Right atrium auricular region (tissue), 2 donors: ENCODE results near the gene MYO10. TPM values are rescaled to one million over a fixed set of nuclear protein-coding genes. Genes with fewer than 3 reads are reported as not detected.

Experiments
- DNase-seq: peaks from one replicate; pipeline ENCODE4 v3.0.0-alpha.2; 2019; ENCODE audit warnings: low spot score
- H3K27ac ChIP-seq, 2 donors: fragments of 200-600 bp; sonication (generic); 1 replicate in 1 of 2; 2 replicates in 1 of 2; pipeline ENCODE4 v1.5.1; 2016 to 2019
- H3K27me3 ChIP-seq, 2 donors: fragments of 200-600 bp; sonication (generic); one replicate each; pipeline versions ENCODE4 v1.5.1 to v1.6.0; 2017 to 2019
- H3K36me3 ChIP-seq: fragments of 200-600 bp; sonication (generic); one replicate; pipeline ENCODE4 v1.5.1; 2016
- H3K4me1 ChIP-seq, 2 donors: fragments of 200-600 bp; sonication (generic); one replicate each; pipeline versions ENCODE4 v1.5.1 to v1.6.0; 2017 to 2019
- H3K4me3 ChIP-seq, 2 donors: fragments of 200-600 bp; sonication (generic); 1 replicate in 1 of 2; 2 replicates in 1 of 2; pipeline ENCODE4 v1.5.1; 2017 to 2019; ENCODE audit warnings: mild to moderate bottlenecking in 1 of 2, moderate library complexity in 1 of 2
- H3K9me3 ChIP-seq, 2 donors: fragments of 200-600 bp; sonication (generic); one replicate each; pipeline ENCODE4 v1.5.1; 2019
- total RNA-seq, 2 donors: library from RNA; depleted of rRNA; stranded (reverse); fragments of >200 nt; gene quantifications; one replicate each; pipeline ENCODE4 v1.1.0, GENCODE V29; 2016
- TF ChIP-seq, protein P1 (sequence below), 2 donors: fragments of 200-600 bp; sonication (generic); IDR thresholded peaks; one replicate each; pipeline ENCODE4 v1.5.1; 2019; ENCODE audit warnings: antibody characterized with exemption in 2 of 2

Gene MYO10
- total RNA-seq, 2 donors from 2014 or later = 3.8 to 5.5 TPM

DNA sequence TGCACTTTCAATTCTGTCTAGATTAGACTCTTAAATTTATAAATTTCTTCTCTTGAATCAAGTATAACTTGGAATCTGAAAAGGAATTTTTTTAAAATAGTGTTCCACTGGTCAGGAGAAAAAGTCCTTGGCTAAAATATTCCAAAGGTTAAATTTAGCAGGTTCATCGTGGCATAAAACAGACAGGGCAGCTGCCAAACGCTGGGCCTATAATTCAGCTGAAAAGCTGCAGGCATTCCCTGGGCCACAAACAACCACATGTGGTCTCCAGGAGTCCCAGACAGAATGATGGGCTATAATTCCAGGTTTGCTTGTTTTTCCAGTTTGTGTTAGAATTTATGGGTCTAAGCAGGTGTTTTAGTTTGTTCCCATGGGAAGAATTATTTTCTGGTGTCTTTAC is 248.2 kb downstream of the MYO10 start:
- Histone ChIP-seq H3K4me1 (no peaks in the 10 kb centered on the region), H3K9me3 (no peaks in the 10 kb centered on the region), H3K27me3 (no peaks in the 10 kb centered on the region), H3K36me3 (no peaks in the 10 kb centered on the region), H3K27ac (no peak overlapping the region), H3K4me3 (no peak overlapping the region)
- DNase-seq = no peak
- TF ChIP-seq, protein P1, sequence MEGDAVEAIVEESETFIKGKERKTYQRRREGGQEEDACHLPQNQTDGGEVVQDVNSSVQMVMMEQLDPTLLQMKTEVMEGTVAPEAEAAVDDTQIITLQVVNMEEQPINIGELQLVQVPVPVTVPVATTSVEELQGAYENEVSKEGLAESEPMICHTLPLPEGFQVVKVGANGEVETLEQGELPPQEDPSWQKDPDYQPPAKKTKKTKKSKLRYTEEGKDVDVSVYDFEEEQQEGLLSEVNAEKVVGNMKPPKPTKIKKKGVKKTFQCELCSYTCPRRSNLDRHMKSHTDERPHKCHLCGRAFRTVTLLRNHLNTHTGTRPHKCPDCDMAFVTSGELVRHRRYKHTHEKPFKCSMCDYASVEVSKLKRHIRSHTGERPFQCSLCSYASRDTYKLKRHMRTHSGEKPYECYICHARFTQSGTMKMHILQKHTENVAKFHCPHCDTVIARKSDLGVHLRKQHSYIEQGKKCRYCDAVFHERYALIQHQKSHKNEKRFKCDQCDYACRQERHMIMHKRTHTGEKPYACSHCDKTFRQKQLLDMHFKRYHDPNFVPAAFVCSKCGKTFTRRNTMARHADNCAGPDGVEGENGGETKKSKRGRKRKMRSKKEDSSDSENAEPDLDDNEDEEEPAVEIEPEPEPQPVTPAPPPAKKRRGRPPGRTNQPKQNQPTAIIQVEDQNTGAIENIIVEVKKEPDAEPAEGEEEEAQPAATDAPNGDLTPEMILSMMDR (IDR thresholded peaks at IDR 0.05) = no peak

DNA sequence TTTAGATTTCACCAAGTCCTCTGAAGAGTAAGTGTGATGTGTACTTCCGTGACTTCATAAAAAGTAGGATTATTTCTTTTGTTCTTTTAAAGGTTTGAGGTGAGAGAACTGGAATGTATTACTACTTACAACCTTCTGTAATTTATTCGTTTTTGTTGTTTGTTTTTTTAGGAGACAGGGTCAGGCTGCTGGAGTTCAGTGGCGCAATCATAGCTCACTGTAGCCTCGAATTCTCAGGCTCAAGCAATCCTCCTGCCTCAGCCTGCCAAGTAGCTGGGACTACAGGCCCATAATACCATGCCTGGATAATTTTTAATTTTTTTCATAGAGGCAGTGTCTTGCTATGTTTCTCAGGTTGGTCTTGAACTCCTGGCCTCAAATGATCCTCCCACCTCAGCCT is 251.0 kb downstream of the MYO10 start:
- Histone ChIP-seq H3K4me1 (no peaks in the 10 kb centered on the region), H3K27me3 (no peaks in the 10 kb centered on the region), H3K36me3 (no peaks in the 10 kb centered on the region), H3K27ac (no peak overlapping the region), H3K4me3 (no peak overlapping the region), H3K9me3 (no peaks in the 10 kb centered on the region)
- TF ChIP-seq, protein P1 (IDR thresholded peaks at IDR 0.05) = no peak
- no peak for DNase-seq

DNA sequence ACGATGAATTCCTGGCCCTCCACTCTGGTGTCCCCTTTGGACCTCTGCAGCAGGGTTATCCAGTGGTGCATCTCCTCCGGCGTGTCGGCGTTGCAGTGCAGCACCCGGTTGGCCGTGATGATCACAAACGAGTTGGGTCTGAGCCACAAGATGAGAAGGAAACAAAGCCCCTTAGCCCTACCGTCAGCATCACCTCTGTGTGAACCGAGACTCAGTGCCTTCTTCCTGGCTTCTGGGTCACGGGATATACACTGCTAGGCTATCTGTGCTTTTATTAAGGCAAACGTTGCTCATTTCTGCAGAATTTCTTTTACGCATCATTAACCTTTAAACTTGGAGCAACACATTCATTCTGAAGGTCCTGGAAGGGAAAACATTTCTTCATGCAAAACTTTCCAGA is 254.2 kb downstream of the MYO10 start:
- Histone ChIP-seq H3K4me3 (no peak overlapping the region), H3K27ac (no peak overlapping the region), H3K4me1 (no peaks in the 10 kb centered on the region), H3K36me3 (no peaks in the 10 kb centered on the region), H3K9me3 (no peaks in the 10 kb centered on the region), H3K27me3 (no peaks in the 10 kb centered on the region)
- no peak for DNase-seq
- TF ChIP-seq, protein P1 (IDR thresholded peaks at IDR 0.05) = no peak

DNA sequence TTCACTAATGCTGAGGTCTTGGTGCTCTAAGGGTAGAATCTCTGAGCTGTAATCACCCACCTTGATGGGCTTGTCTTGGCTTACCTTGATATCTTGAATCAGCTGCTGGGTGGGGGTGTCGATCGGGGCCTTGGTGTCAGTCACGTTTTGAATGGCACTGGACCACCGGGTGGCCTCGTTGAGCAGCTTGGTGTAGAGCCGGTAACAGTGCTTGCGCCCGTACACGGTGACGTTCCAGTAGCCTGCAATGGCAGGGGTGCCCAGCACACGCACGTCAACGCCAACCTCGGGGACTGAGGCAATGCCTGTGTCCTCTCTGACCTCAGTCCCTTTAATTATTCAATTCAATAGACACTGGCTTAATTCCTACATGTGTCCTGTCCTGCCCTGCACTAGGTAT is 256.2 kb downstream of the MYO10 start:
- no peaks in the 10 kb centered on the region for H3K4me1 ChIP-seq
- no peaks in the 10 kb centered on the region for H3K9me3 ChIP-seq
- no peaks in the 10 kb centered on the region for H3K27me3 ChIP-seq
- TF ChIP-seq, protein P1 (IDR thresholded peaks at IDR 0.05) = no peak
- H3K36me3 ChIP-seq = no peaks in the 10 kb centered on the region
- DNase-seq = no peak
- H3K27ac ChIP-seq = no peak overlapping the region
- no peak overlapping the region for H3K4me3 ChIP-seq

DNA sequence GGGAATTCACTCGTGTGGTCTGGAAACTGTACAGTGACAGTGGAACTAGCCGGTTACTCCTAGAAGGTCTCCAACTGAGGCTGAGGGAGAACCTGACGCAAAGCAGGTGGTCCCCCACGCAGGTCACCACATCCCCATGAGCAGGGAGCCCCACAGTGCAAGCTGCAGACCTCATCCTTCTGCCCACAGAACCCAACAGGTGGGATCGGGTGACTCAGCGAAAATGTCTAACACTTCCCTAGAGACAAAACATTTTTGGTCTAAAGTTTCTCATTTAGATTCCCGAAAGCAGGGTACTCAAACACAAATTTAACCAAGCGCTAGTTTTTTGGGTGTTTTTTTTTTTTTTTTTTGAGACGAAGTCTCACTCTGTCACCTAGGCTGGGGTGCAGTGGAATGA is 256.9 kb downstream of the MYO10 start:
- TF ChIP-seq, protein P1 (IDR thresholded peaks at IDR 0.05) = no peak
- Histone ChIP-seq H3K4me1 (no peaks in the 10 kb centered on the region), H3K27me3 (no peaks in the 10 kb centered on the region), H3K36me3 (no peaks in the 10 kb centered on the region), H3K27ac (no peak overlapping the region), H3K4me3 (no peak overlapping the region), H3K9me3 (no peaks in the 10 kb centered on the region)
- no peak for DNase-seq

DNA sequence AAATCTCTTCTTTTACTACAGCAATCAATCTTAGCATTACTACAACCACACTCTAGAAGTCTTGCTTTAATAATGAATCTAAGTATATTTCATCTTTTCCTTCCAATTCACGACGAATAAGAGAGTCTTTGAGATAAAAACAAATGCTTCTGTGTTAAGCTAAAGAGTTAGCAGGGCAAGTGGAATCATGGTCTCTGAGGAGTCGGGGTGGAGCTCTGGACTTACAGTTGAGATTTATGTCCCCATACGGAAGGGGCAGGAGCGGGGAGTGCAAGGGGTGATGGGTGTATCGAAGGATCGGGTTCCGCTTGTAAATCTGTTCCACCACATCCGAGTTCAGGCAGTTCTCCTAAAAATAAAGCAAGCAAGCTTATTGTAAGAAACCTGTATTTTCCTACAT is 260.3 kb downstream of the MYO10 start:
- DNase-seq = no peak
- Histone ChIP-seq H3K27me3 (no peaks in the 10 kb centered on the region), H3K27ac (no peak overlapping the region), H3K9me3 (no peaks in the 10 kb centered on the region), H3K4me1 (no peaks in the 10 kb centered on the region), H3K36me3 (no peaks in the 10 kb centered on the region), H3K4me3 (no peak overlapping the region)
- TF ChIP-seq, protein P1 (IDR thresholded peaks at IDR 0.05) = no peak
